ENCODE results near the gene NKX6-1. TPM values are rescaled to one million over a fixed set of nuclear protein-coding genes. Genes with fewer than 3 reads are reported as not detected.

NKX6-1 gene
- total RNA-seq, 2 donors from 2014 or later = 5.7 to 6.9 TPM

- Histone ChIP-seq H3K27me3 (no peaks in the 10 kb centered on the region), H3K9me3 (no peaks in the 10 kb centered on the region), H3K27ac (no peak overlapping the region), H3K4me1 (no peaks in the 10 kb centered on the region), H3K4me3 (no peak overlapping the region), H3K36me3 (replicated peaks in 1 of 2; ENCODE audit: insufficient read depth in 1 of 2, low read depth in 2 of 2) (no peaks in the 10 kb centered on the region)
- ATAC-seq = no peak
- no peak for TF ChIP-seq POLR2A (IDR thresholded peaks at IDR 0.05)
- TF ChIP-seq CTCF (IDR thresholded peaks at IDR 0.05) = no peak
- 23 to 32% methylated on average over 1 of the region's 1 CpG for WGBS, 2 donors
- intact Hi-C loops (cut with DNase I) = no loop called here
- DNase-seq = no peak
Measured at GRCh38 chr4:84530871-84531270, 31.8 kb upstream of the NKX6-1 start.

- TF ChIP-seq CTCF (IDR thresholded peaks at IDR 0.05) (no peak), POLR2A (IDR thresholded peaks at IDR 0.05) (no peak)
- H3K27ac ChIP-seq = no peak overlapping the region
- DNase-seq (no peak), ATAC-seq (no peak)
- no peaks in the 10 kb centered on the region for H3K4me1 ChIP-seq
- 38 to 55% methylated on average over 1 of the region's 1 CpG for WGBS, 2 donors
- H3K36me3 ChIP-seq (replicated peaks in 1 of 2; ENCODE audit: insufficient read depth in 1 of 2, low read depth in 2 of 2) = no peaks in the 10 kb centered on the region
- H3K4me3 ChIP-seq = no peak overlapping the region
- intact Hi-C loops (cut with DNase I) = no loop called here
- H3K9me3 ChIP-seq = no peaks in the 10 kb centered on the region
- H3K27me3 ChIP-seq = no peaks in the 10 kb centered on the region
Measured at GRCh38 chr4:84530454-84530853, 31.4 kb upstream of the NKX6-1 start.

GRCh38 chr4:84529169-84529751 is 30.2 kb upstream of the NKX6-1 start:
- no peak for DNase-seq
- Histone ChIP-seq H3K36me3 (replicated peaks in 1 of 2; ENCODE audit: insufficient read depth in 1 of 2, low read depth in 2 of 2) (no peaks in the 10 kb centered on the region), H3K27me3 (no peaks in the 10 kb centered on the region), H3K9me3 (no peaks in the 10 kb centered on the region), H3K4me1 (no peaks in the 10 kb centered on the region), H3K27ac (no peak overlapping the region), H3K4me3 (no peak overlapping the region)
- peak in 6 of 7 experiments; percentile 42 to 64 (median 54) for TF ChIP-seq CTCF (IDR thresholded peaks at IDR 0.05)
- no peak for TF ChIP-seq POLR2A (IDR thresholded peaks at IDR 0.05)
- ATAC-seq = no peak
- WGBS, 2 donors = 90% methylated on average over 2 of the region's 2 CpGs
- intact Hi-C loops (cut with DNase I) = no loop called here

- ATAC-seq = no peak
- Histone ChIP-seq H3K4me1 (no peaks in the 10 kb centered on the region), H3K4me3 (no peak overlapping the region), H3K9me3 (no peaks in the 10 kb centered on the region), H3K27me3 (no peaks in the 10 kb centered on the region), H3K36me3 (replicated peaks in 1 of 2; ENCODE audit: insufficient read depth in 1 of 2, low read depth in 2 of 2) (no peaks in the 10 kb centered on the region), H3K27ac (no peak overlapping the region)
- intact Hi-C loops (cut with DNase I) = no loop called here
- no peak for DNase-seq
- TF ChIP-seq CTCF (IDR thresholded peaks at IDR 0.05) (no peak), POLR2A (IDR thresholded peaks at IDR 0.05) (no peak)
Measured at GRCh38 chr4:84527391-84527790, 28.3 kb upstream of the NKX6-1 start.

GRCh38 chr4:84515075-84515474 is 16.0 kb upstream of the NKX6-1 start:
- intact Hi-C loops (cut with DNase I) = no loop called here
- no peak overlapping the region for H3K27ac ChIP-seq
- H3K36me3 ChIP-seq (replicated peaks in 1 of 2; ENCODE audit: insufficient read depth in 1 of 2, low read depth in 2 of 2) = no peaks in the 10 kb centered on the region
- H3K4me1 ChIP-seq = no peaks in the 10 kb centered on the region
- 43 to 58% methylated on average over 2 of the region's 2 CpGs for WGBS, 2 donors
- DNase-seq (no peak), ATAC-seq (no peak)
- no peaks in the 10 kb centered on the region for H3K27me3 ChIP-seq
- no peaks in the 10 kb centered on the region for H3K9me3 ChIP-seq
- TF ChIP-seq POLR2A (IDR thresholded peaks at IDR 0.05) (no peak), CTCF (IDR thresholded peaks at IDR 0.05) (no peak)
- no peak overlapping the region for H3K4me3 ChIP-seq

Data from body of pancreas (tissue), 4 donors.